Stomach (tissue), 4 donors: Measurements from ENCODE around the gene PSMA6.

Experiments
- CTCF ChIP-seq, 7 experiments: fragments of 450-650 bp in 4 of 7; fragments of 200-600 bp in 3 of 7; sonication (generic) in 3 of 7; IDR thresholded peaks; one replicate each; pipeline ENCODE4 v1.5.1; 2016 to 2019; ENCODE audit warnings: antibody characterized with exemption in 7 of 7, control low read depth in 2 of 7, mild to moderate bottlenecking in 1 of 7
- POLR2A ChIP-seq, 4 donors: fragments of 450-650 bp; IDR thresholded peaks; one replicate each; pipeline ENCODE4 v1.6.1; 2016; ENCODE audit warnings: antibody characterized with exemption in 4 of 4, control low read depth in 2 of 4, mild to moderate bottlenecking in 1 of 4, moderate library complexity in 1 of 4

- no peak for TF ChIP-seq CTCF (IDR thresholded peaks at IDR 0.05)
- TF ChIP-seq POLR2A (IDR thresholded peaks at IDR 0.05), result no peak
Measured at GRCh38 chr14:35262436-35262835, 29.7 kb upstream of the PSMA6 start.
